Kidney (tissue), 14 donors: Measurements from ENCODE around the gene PDZD2. TPM values are rescaled to one million over a fixed set of nuclear protein-coding genes. Genes with fewer than 3 reads are reported as not detected.

Experiments
- DNase-seq, 5 donors: peaks; one replicate each; pipeline ENCODE4 v3.0.0-alpha.2; 2013 to 2020
- FAIRE-seq: peaks from 2 replicates; lab custom pipeline; 2012; peaks lifted over from hg19 to GRCh38; lab: Jason Lieb, UNC
- H3K27ac ChIP-seq, 2 donors: one replicate each; pipeline ENCODE4 v1.7.0; 2013; ENCODE audit warnings: low read depth in 2 of 2, low read length in 2 of 2, inconsistent platforms in 1 of 2
- H3K27me3 ChIP-seq: one replicate; pipeline ENCODE4 v1.7.1; 2013; ENCODE audit warnings: low read length, inconsistent platforms; ENCODE audit not compliant: control insufficient read depth, insufficient read depth
- H3K36me3 ChIP-seq, 3 donors: one replicate each; pipeline versions ENCODE4 v1.7.0 to v1.7.1; 2013; ENCODE audit warnings: low read length in 3 of 3, control low read depth in 1 of 3, inconsistent platforms in 1 of 3; ENCODE audit not compliant: insufficient read depth in 3 of 3, control insufficient read depth in 2 of 3
- H3K4me1 ChIP-seq, 3 donors: one replicate each; pipeline versions ENCODE4 v1.7.0 to v1.7.1; 2013; ENCODE audit warnings: low read length in 3 of 3, inconsistent platforms in 1 of 3, low read depth in 1 of 3; ENCODE audit not compliant: control insufficient read depth in 2 of 3, insufficient read depth in 2 of 3
- H3K4me3 ChIP-seq, 3 donors: one replicate each; pipeline versions ENCODE4 v1.7.0 to v1.8.1; 2013; ENCODE audit warnings: low read length in 3 of 3, control low read depth in 1 of 3, inconsistent platforms in 1 of 3
- H3K9ac ChIP-seq, 3 donors: one replicate each; pipeline versions ENCODE4 v1.7.0 to v1.7.1; 2013; ENCODE audit warnings: low read length in 3 of 3, control low read depth in 1 of 3, inconsistent platforms in 1 of 3
- H3K9me3 ChIP-seq, 3 donors: one replicate each; pipeline versions ENCODE4 v1.7.0 to v1.7.1; 2013; ENCODE audit warnings: low read length in 3 of 3, control low read depth in 1 of 3, inconsistent platforms in 1 of 3; ENCODE audit not compliant: control insufficient read depth in 2 of 3, insufficient read depth in 1 of 3
- CTCF ChIP-seq: IDR thresholded peaks from 3 replicates; pipeline ENCODE4 v1.5.1; 2012; ENCODE audit warnings: mild to moderate bottlenecking, moderate library complexity, borderline replicate concordance; ENCODE audit not compliant: insufficient read depth; ENCODE audit errors: extremely low read depth
- intact Hi-C: fragments of 100-400 bp; cut with DNase I; formaldehyde crosslinking; loops from one replicate; pipeline ENCODE4 v1.11.1; 2022
- polyA plus RNA-seq: library from polyadenylated mRNA; stranded (reverse); fragments of 350-450 nt; fragmentation: Illumina TruSeq; extraction: RNeasy Lipid Tissue Mini Kit (QIAGEN cat#74804); gene quantifications from one replicate; pipeline ENCODE4 v1.2.3, GENCODE V29; 2014; ENCODE audit warnings: low read depth, low replicate concordance; ENCODE audit not compliant: insufficient read depth
- total RNA-seq: library from RNA; stranded (reverse); fragmentation: NEBNext Ultra II Directional; extraction: Animal tissue kit (Norgen Biotek cat#: 25700); gene quantifications from one replicate; pipeline ENCODE4 v1.2.1, GENCODE V29; 2021
- donor health status: control.
- donor health status: control.
- donor health status: control.
- donor health status: control.
- donor health status: control.
- donor health status: DM: yes; HTN: yes; CAD: no.
- donor health status: Normal renal cell carcinoma (clear cell type).

PDZD2 gene
- total and polyA plus RNA-seq, 2 donors from 2014 or later: 6.2 to 14.8 TPM

GRCh38 chr5:31833710-31834109 lies 194.8 kb downstream of the PDZD2 start:
- FAIRE-seq: no peak
- no peak for DNase-seq
- no peak for TF ChIP-seq CTCF
- H3K4me3 ChIP-seq: no peak overlapping the region
- no peaks in the 10 kb centered on the region for H3K27me3 ChIP-seq
- H3K27ac ChIP-seq: no peak overlapping the region
- no peak overlapping the region for H3K9ac ChIP-seq
- peaks cover 0 to 2% (median 1%) of the 10 kb centered on the region in 3 donors for H3K9me3 ChIP-seq
- intact Hi-C loops: no loop called here
- H3K4me1 ChIP-seq: no peaks in the 10 kb centered on the region
- no peaks in the 10 kb centered on the region for H3K36me3 ChIP-seq

- intact Hi-C loops: no loop called here
- H3K9me3 ChIP-seq: no peaks in the 10 kb centered on the region
- no peaks in the 10 kb centered on the region for H3K36me3 ChIP-seq
- H3K27me3 ChIP-seq: no peaks in the 10 kb centered on the region
- no peak for FAIRE-seq
- H3K4me1 ChIP-seq: no peaks in the 10 kb centered on the region
- no peak for DNase-seq
- no peak overlapping the region for H3K9ac ChIP-seq
- no peak overlapping the region for H3K27ac ChIP-seq
- H3K4me3 ChIP-seq: no peak overlapping the region
- TF ChIP-seq CTCF: no peak
Observed at GRCh38 chr5:31844622-31845345, 205.9 kb downstream of the PDZD2 start.

GRCh38 chr5:31845361-31845760 lies 206.4 kb downstream of the PDZD2 start:
- FAIRE-seq (no peak), DNase-seq (no peak)
- Histone ChIP-seq H3K27me3 (no peaks in the 10 kb centered on the region), H3K36me3 (no peaks in the 10 kb centered on the region), H3K9ac (no peak overlapping the region), H3K4me3 (no peak overlapping the region), H3K27ac (no peak overlapping the region), H3K9me3 (no peaks in the 10 kb centered on the region), H3K4me1 (no peaks in the 10 kb centered on the region)
- TF ChIP-seq CTCF: no peak
- intact Hi-C loops: no loop called here
